Breast epithelium (tissue), 4 donors: ENCODE data around the gene NOL4. TPM values are rescaled to one million over a fixed set of nuclear protein-coding genes. Genes with fewer than 3 reads are reported as not detected.

ENCODE experiments used
- DNase-seq, 2 donors: peaks; one replicate each; pipeline ENCODE4 v3.0.0-alpha.2; 2019; ENCODE audit warnings: low spot score in 2 of 2
- H3K27ac ChIP-seq, 2 donors: fragments of 200-600 bp; sonication (generic) in 1 of 2; one replicate each; pipeline ENCODE4 v1.5.1; 2016 to 2019; ENCODE audit warnings: mild to moderate bottlenecking in 1 of 2
- H3K27me3 ChIP-seq, 2 donors: fragments of 200-600 bp; sonication (generic) in 1 of 2; one replicate each; pipeline versions ENCODE4 v1.5.1 to v1.6.0; 2017 to 2019; ENCODE audit warnings: control low read depth in 1 of 2, mild to moderate bottlenecking in 1 of 2
- H3K36me3 ChIP-seq: fragments of 200-600 bp; one replicate; pipeline ENCODE4 v1.5.1; 2019
- H3K4me1 ChIP-seq, 2 donors: fragments of 200-600 bp; sonication (generic); one replicate each; pipeline ENCODE4 v1.5.1; 2016 to 2019; ENCODE audit warnings: control low read depth in 1 of 2
- H3K4me3 ChIP-seq, 3 donors: fragments of 200-600 bp; sonication (generic); 1 replicate in 2 of 3; 2 replicates in 1 of 3; pipeline ENCODE4 v1.5.1; 2016 to 2019; ENCODE audit warnings: mild to moderate bottlenecking in 3 of 3, moderate library complexity in 2 of 3
- H3K9me3 ChIP-seq, 2 donors: fragments of 200-600 bp; sonication (generic) in 1 of 2; one replicate each; pipeline ENCODE4 v1.5.1; 2016 to 2019; ENCODE audit warnings: control low read depth in 1 of 2
- POLR2A ChIP-seq: fragments of 450-650 bp; IDR thresholded peaks from one replicate; pipeline ENCODE4 v1.6.1; 2016; ENCODE audit warnings: antibody characterized with exemption, mild to moderate bottlenecking, moderate library complexity
- POLR2AphosphoS5 ChIP-seq, 3 donors: sonication (generic); formaldehyde crosslinking; IDR thresholded peaks; one replicate each; pipeline ENCODE4 v1.6.1; 2017; ENCODE audit warnings: antibody characterized with exemption in 3 of 3
- intact Hi-C: fragments of 100-400 bp; cut with DNase I; formaldehyde crosslinking; loops from one replicate; pipeline ENCODE4 v1.15.1; 2023; ENCODE audit warnings: low total_unique reads
- total RNA-seq, 3 donors: library from RNA; depleted of rRNA; stranded (reverse); fragments of >200 nt; gene quantifications; one replicate each; pipeline ENCODE4 v1.1.0, GENCODE V29; 2016
- TF ChIP-seq, protein P1 (sequence below), 3 donors: fragments of 450-650 bp; IDR thresholded peaks; one replicate each; pipeline ENCODE4 v1.5.1; 2016 to 2017; ENCODE audit warnings: antibody characterized with exemption in 3 of 3, mild to moderate bottlenecking in 3 of 3, moderate library complexity in 3 of 3

NOL4 gene
- total RNA-seq, 3 donors from 2014 or later, result under 0.01 TPM; not detected in 2

DNA sequence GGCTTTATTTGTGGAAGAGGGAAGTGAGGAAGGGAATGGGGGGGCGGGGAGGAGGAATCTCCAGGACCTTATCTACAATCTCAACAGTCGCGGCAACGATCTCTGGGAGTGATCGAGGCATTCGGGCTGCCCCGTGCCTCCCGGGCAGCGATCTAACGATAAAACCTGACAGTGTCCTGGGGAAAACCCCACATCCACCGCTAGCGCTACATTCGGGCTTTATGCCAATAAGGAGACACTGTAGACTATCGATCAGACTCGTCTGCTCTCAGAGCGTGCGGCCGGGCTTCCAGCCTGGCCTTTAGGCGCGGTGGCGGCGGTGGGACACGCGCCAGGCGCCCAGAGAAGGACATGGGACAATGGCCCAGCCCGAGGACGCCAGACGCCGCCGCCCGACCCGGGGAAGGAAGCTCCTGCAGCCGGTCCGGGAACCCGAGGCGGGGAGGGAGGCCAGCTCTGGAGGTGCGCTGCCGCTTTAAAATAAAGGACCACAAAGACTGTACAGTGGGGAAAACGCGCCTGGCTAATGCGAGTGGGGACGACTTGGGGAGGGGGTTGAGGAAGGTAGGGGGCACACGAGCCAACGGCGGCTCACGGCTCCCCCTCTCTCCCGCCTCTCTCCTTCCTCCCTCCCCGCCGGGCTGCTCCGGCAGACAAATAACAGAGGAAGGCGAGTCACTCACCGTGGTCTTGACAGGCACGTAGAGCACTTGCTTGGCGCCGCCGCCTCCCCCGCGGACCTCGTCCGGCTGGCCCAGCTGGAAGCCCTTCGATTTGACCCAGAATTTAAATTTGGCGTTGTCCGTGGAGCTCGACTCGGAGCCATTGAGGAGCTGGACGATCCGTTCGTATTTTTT, 2.2 kb downstream of the NOL4 start:
- Histone ChIP-seq H3K9me3 (no peaks in the 10 kb centered on the region), H3K4me3 (peak overlapping the region; percentile 37 to 68 (median 54)), H3K27me3 (peaks cover 0 to 46% of the 10 kb centered on the region in 2 donors), H3K27ac (no peak overlapping the region), H3K36me3 (no peaks in the 10 kb centered on the region), H3K4me1 (peaks cover 0 to 2% of the 10 kb centered on the region in 2 donors)
- no peak for DNase-seq
- intact Hi-C loops, result no loop called here
- no peak for TF ChIP-seq POLR2A
- no peak for TF ChIP-seq POLR2AphosphoS5 (IDR thresholded peaks at IDR 0.05)
- TF ChIP-seq, protein P1, sequence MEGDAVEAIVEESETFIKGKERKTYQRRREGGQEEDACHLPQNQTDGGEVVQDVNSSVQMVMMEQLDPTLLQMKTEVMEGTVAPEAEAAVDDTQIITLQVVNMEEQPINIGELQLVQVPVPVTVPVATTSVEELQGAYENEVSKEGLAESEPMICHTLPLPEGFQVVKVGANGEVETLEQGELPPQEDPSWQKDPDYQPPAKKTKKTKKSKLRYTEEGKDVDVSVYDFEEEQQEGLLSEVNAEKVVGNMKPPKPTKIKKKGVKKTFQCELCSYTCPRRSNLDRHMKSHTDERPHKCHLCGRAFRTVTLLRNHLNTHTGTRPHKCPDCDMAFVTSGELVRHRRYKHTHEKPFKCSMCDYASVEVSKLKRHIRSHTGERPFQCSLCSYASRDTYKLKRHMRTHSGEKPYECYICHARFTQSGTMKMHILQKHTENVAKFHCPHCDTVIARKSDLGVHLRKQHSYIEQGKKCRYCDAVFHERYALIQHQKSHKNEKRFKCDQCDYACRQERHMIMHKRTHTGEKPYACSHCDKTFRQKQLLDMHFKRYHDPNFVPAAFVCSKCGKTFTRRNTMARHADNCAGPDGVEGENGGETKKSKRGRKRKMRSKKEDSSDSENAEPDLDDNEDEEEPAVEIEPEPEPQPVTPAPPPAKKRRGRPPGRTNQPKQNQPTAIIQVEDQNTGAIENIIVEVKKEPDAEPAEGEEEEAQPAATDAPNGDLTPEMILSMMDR (IDR thresholded peaks at IDR 0.05), result no peak

DNA sequence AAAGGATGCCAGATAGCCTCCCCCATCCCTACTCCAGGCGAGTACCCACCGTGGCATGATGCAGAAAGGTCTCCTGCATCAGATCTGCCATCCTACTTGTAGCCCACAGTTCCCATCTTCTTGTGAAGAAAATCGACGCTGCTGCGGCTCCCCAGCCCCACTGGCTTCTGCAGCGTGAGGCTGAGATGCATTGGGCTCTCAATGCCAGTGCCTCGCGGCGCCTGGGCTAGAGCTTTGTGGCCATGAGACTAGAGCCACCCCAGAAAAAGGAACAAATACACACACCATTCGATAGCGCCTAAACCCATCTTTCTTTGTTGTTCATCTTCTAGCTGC, 2.8 kb downstream of the NOL4 start:
- no peak for TF ChIP-seq POLR2A
- no peak for TF ChIP-seq POLR2AphosphoS5 (IDR thresholded peaks at IDR 0.05)
- TF ChIP-seq, protein P1 (IDR thresholded peaks at IDR 0.05), result no peak
- intact Hi-C loops, result no loop called here
- H3K27me3 ChIP-seq, result peaks cover 0 to 45% of the 10 kb centered on the region in 2 donors
- peaks cover 0 to 2% of the 10 kb centered on the region in 2 donors for H3K4me1 ChIP-seq
- no peak overlapping the region for H3K27ac ChIP-seq
- peak overlapping the region; percentile 37 to 68 (median 54) for H3K4me3 ChIP-seq
- DNase-seq, result no peak
- no peaks in the 10 kb centered on the region for H3K36me3 ChIP-seq
- H3K9me3 ChIP-seq, result no peaks in the 10 kb centered on the region

DNA sequence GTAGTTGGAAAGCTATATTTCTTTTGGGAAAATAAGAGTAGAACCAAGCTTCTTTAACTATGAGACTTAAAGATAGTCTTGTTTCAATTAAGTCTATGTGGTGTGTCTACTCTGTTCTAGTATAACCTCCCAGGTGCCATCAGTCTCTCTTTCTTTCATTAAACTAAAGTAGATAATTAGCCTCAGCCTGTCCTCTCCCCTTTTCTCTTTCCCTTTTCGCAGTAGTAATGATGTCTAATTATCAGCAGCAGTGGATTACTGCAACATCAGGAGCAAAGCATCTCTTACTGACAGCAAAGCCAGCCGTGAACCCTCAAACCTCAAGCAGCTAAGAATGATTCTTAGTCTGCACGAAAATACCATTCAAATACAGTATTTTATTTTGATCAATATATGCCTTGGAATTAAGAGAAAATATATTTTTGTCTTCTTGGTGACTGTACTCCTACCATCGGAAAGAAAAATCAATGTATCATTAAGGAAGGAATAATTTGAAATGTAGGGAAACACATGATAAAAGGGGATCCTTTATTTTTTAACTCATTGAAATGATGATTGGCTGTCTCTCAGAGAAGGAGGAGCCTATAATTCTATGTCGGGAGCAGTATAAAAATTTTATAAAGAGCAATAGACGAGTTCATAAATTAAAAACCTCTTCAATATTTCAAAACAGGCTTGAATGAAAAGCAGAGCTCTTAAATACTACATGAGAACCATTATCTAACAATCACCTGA, 4.5 kb downstream of the NOL4 start:
- Histone ChIP-seq H3K27me3 (peaks cover 0 to 33% of the 10 kb centered on the region in 2 donors), H3K4me3 (no peak overlapping the region), H3K27ac (no peak overlapping the region), H3K9me3 (no peaks in the 10 kb centered on the region), H3K36me3 (no peaks in the 10 kb centered on the region), H3K4me1 (peaks cover 0 to 2% of the 10 kb centered on the region in 2 donors)
- no peak for DNase-seq
- intact Hi-C loops, result no loop called here
- no peak for TF ChIP-seq POLR2A

DNA sequence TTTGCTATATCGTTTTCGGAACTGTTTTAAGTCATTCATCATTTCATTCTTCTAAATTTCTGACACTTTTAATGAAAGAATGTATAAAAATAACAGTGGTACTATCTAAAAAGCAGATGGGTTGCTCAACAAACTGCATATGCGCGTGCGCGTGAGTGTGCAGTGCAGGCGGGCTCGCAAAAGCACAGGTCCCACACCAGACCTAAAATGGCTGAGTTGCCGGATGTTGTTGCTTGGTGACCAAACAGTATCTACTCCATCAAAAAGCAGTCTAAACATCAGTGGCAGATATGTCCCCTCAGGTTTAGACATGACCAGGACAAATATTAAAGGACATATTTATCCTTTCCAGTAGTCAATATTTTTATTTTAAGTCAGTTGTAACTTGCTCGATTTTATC, 5.1 kb downstream of the NOL4 start:
- Histone ChIP-seq H3K27ac (no peak overlapping the region), H3K4me3 (no peak overlapping the region), H3K27me3 (peaks cover 0 to 28% of the 10 kb centered on the region in 2 donors), H3K36me3 (no peaks in the 10 kb centered on the region), H3K4me1 (peaks cover 0 to 2% of the 10 kb centered on the region in 2 donors), H3K9me3 (no peaks in the 10 kb centered on the region)
- intact Hi-C loops, result no loop called here
- no peak for DNase-seq
- no peak for TF ChIP-seq POLR2AphosphoS5 (IDR thresholded peaks at IDR 0.05)

DNA sequence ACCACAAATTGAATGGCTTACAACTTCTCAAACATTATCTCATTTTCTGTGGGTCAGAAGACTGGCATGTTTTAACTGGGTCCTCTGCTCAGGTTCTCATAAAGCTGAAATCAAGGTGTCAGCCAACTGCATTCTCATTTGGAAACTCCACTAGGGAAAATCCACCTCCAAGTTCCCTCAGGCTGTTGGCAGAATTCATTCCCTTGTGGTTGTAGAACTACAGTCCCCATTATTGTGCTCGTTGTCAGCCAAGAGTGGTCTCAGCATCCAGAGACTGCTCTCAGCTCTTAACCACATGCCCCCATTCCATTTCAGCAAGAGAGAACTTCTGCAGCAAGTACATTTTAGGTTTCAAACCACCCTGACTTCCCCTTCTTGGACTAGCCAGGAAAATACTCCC, 12.2 kb downstream of the NOL4 start:
- H3K9me3 ChIP-seq, result no peaks in the 10 kb centered on the region
- no peak for TF ChIP-seq POLR2A
- TF ChIP-seq, protein P1 (IDR thresholded peaks at IDR 0.05), result no peak
- no peak for TF ChIP-seq POLR2AphosphoS5 (IDR thresholded peaks at IDR 0.05)
- no peaks in the 10 kb centered on the region for H3K27me3 ChIP-seq
- H3K4me1 ChIP-seq, result no peaks in the 10 kb centered on the region
- H3K36me3 ChIP-seq, result no peaks in the 10 kb centered on the region
- no peak for DNase-seq
- no peak overlapping the region for H3K4me3 ChIP-seq
- no peak overlapping the region for H3K27ac ChIP-seq
- intact Hi-C loops, result no loop called here

DNA sequence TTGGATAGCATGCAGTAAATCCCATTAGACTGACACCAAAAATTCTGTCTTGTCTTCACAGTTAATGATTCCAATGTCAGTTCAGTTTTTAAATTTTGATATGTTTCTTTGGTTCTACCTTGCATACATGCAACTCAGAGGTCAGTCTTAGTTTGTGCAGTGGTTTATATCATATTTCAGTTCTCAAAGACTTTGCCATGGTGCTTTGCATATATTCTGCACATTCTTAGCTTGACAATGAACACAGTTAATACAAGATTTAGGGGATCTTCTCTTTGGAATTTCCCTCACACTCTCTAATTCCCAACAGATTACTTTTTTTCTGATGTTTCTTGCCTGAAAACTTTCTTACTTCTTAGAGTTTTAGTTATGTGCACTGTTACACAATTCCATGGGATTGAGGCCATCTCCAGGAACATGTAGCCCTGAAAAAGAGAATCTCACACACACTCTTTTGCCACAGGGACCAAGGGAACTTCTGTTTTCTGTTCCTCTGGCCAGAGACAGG, 17.3 kb downstream of the NOL4 start:
- TF ChIP-seq, protein P1 (IDR thresholded peaks at IDR 0.05), result no peak
- TF ChIP-seq POLR2A, result no peak
- TF ChIP-seq POLR2AphosphoS5 (IDR thresholded peaks at IDR 0.05), result no peak

More for the DNA sequence above, 17.3 kb downstream of the NOL4 start:
- no peak overlapping the region for H3K4me3 ChIP-seq
- no peaks in the 10 kb centered on the region for H3K9me3 ChIP-seq
- no peak overlapping the region for H3K27ac ChIP-seq
- DNase-seq, result no peak
- no peaks in the 10 kb centered on the region for H3K36me3 ChIP-seq
- no peaks in the 10 kb centered on the region for H3K27me3 ChIP-seq
- intact Hi-C loops, result no loop called here
- no peaks in the 10 kb centered on the region for H3K4me1 ChIP-seq
